CD14-positive monocyte (primary cell): ENCODE results near the gene BARHL2. TPM values are rescaled to one million over a fixed set of nuclear protein-coding genes. Genes with fewer than 3 reads are reported as not detected.

ENCODE experiments used
- DNase-seq, 3 donors: peaks; one replicate each; pipeline ENCODE4 v3.0.0-alpha.2; 2011 to 2022
- H2AFZ ChIP-seq: 2 replicates; pipeline ENCODE4 v1.6.0; 2012; ENCODE audit warnings: mild to moderate bottlenecking, low read depth, low read length, inconsistent platforms; ENCODE audit not compliant: insufficient read depth, poor library complexity, severe bottlenecking
- H3K27ac ChIP-seq, 2 donors: 1 replicate in 1 of 2; 2 replicates in 1 of 2; pipeline ENCODE4 v1.5.1; 2012 to 2013; ENCODE audit warnings: low read length in 2 of 2, control low read depth in 1 of 2, inconsistent platforms in 1 of 2, low read depth in 1 of 2, mild to moderate bottlenecking in 1 of 2
- H3K27me3 ChIP-seq, 2 donors: one replicate each; pipeline versions ENCODE4 v1.6.0 to v1.6.1; 2011 to 2013; ENCODE audit warnings: low read length in 2 of 2; ENCODE audit not compliant: control insufficient read depth in 2 of 2, insufficient read depth in 2 of 2
- H3K36me3 ChIP-seq, 2 donors: replicated peaks in 1 of 2; 1 replicate in 1 of 2; 2 replicates in 1 of 2; pipeline versions ENCODE4 v1.5.1 to v1.6.1; 2012 to 2013; ENCODE audit warnings: low read length in 2 of 2, control low read depth in 1 of 2, inconsistent platforms in 1 of 2, mild to moderate bottlenecking in 1 of 2; ENCODE audit not compliant: insufficient read depth in 2 of 2, control insufficient read depth in 1 of 2
- H3K4me1 ChIP-seq, 2 donors: 1 replicate in 1 of 2; 2 replicates in 1 of 2; pipeline versions ENCODE4 v1.5.1 to v1.6.1; 2012 to 2013; ENCODE audit warnings: low read length in 2 of 2, control low read depth in 1 of 2, inconsistent platforms in 1 of 2, mild to moderate bottlenecking in 1 of 2, moderate library complexity in 1 of 2; ENCODE audit not compliant: insufficient read depth in 2 of 2, control insufficient read depth in 1 of 2
- H3K4me2 ChIP-seq: replicated peaks from 2 replicates; pipeline ENCODE3; 2012; ENCODE audit warnings: low read length, moderate library complexity, mild to moderate bottlenecking; ENCODE audit not compliant: poor library complexity, severe bottlenecking; ENCODE audit errors: extremely low read depth
- H3K4me3 ChIP-seq, 3 experiments: fragments of 200-600 bp in 1 of 3; sonication (generic) in 1 of 3; replicated peaks in 1 of 3; 1 replicate in 2 of 3; 2 replicates in 1 of 3; pipeline ENCODE4 v1.5.1; 2011 to 2013; ENCODE audit warnings: low read length in 3 of 3, mild to moderate bottlenecking in 3 of 3, control low read depth in 2 of 3, low read depth in 2 of 3, inconsistent platforms in 1 of 3, moderate library complexity in 1 of 3
- H3K79me2 ChIP-seq: 2 replicates; pipeline ENCODE4 v1.6.0; 2012; ENCODE audit warnings: mild to moderate bottlenecking, control low read depth, inconsistent platforms, low read length, moderate library complexity; ENCODE audit not compliant: insufficient read depth
- H3K9ac ChIP-seq: 2 replicates; pipeline ENCODE4 v1.6.0; 2017; ENCODE audit warnings: low read length, mild to moderate bottlenecking; ENCODE audit not compliant: insufficient read depth, poor library complexity, severe bottlenecking
- H3K9me3 ChIP-seq, 2 donors: replicated peaks in 1 of 2; 1 replicate in 1 of 2; 2 replicates in 1 of 2; pipeline versions ENCODE4 v1.5.1 to v1.6.1; 2012 to 2013; ENCODE audit warnings: low read length in 2 of 2, control low read depth in 1 of 2; ENCODE audit not compliant: control insufficient read depth in 1 of 2, insufficient read depth in 1 of 2
- H4K20me1 ChIP-seq: 2 replicates; pipeline ENCODE4 v1.6.0; 2012; ENCODE audit warnings: mild to moderate bottlenecking, low read length, control low read depth, moderate library complexity; ENCODE audit not compliant: insufficient read depth
- H3K27ac Mint-ChIP-seq, 7 donors: one replicate each; pipeline ENCODE4 v1.8.0; 2020; ENCODE audit warnings: mild to moderate bottlenecking in 7 of 7, mixed read lengths in 7 of 7, moderate library complexity in 6 of 7, inconsistent platforms in 2 of 7
- H3K27me3 Mint-ChIP-seq, 3 donors: one replicate each; pipeline ENCODE4 v1.8.0; 2021 to 2022; ENCODE audit warnings: low read depth in 3 of 3, mild to moderate bottlenecking in 3 of 3, mixed read lengths in 3 of 3, moderate library complexity in 3 of 3, inconsistent platforms in 1 of 3
- H3K36me3 Mint-ChIP-seq, 2 donors: one replicate each; pipeline ENCODE4 v1.8.0; 2020; ENCODE audit warnings: mixed read lengths in 2 of 2, inconsistent platforms in 1 of 2, mild to moderate bottlenecking in 1 of 2
- H3K4me1 Mint-ChIP-seq: one replicate; pipeline ENCODE4 v1.8.0; 2020; ENCODE audit warnings: mild to moderate bottlenecking, mixed read lengths
- H3K4me3 Mint-ChIP-seq, 2 donors: one replicate each; pipeline ENCODE4 v1.8.0; 2020; ENCODE audit warnings: mild to moderate bottlenecking in 2 of 2, mixed read lengths in 2 of 2, moderate library complexity in 1 of 2
- H3K9me3 Mint-ChIP-seq, 7 donors: one replicate each; pipeline ENCODE4 v1.8.0; 2020 to 2022; ENCODE audit warnings: mixed read lengths in 7 of 7, mild to moderate bottlenecking in 6 of 7, moderate library complexity in 6 of 7, inconsistent platforms in 2 of 7
- CTCF ChIP-seq: fragments of 200-600 bp; IDR thresholded peaks from one replicate; pipeline ENCODE4 v1.8.0; 2022; ENCODE audit warnings: antibody characterized with exemption, mild to moderate bottlenecking
- WGBS: methylation state at CpG from one replicate; pipeline ENCODE4 v1.1.5; 2013; ENCODE audit warnings: missing lambda C conversion rate; ENCODE audit not compliant: insufficient coverage; 5-methylcytosine and 5-hydroxymethylcytosine counted together
- intact Hi-C, 2 donors: fragments of 100-400 bp; cut with micrococcal nuclease; formaldehyde crosslinking; loops; one replicate each; pipeline versions ENCODE4 v1.15.0 to v1.15.1; 2023
- polyA plus RNA-seq, 3 donors: library from polyadenylated mRNA; depleted of rRNA in 1 of 3; unstranded in 2 of 3; stranded (reverse) in 1 of 3; fragments of 300-500 nt in 2 of 3; fragments of >200 nt in 1 of 3; fragmentation: Illumina TruSeq in 2 of 3; gene quantifications; 1 replicate in 2 of 3; 2 replicates in 1 of 3; pipeline ENCODE4 v1.2.3, GENCODE V29; 2012 to 2021

The BARHL2 gene
- polyA plus RNA-seq, 3 donors: not detected

GRCh38 chr1:90714521-90714951 lies 2.6 kb downstream of the BARHL2 start:
- no peaks in the 10 kb centered on the region for H4K20me1 ChIP-seq
- Mint-ChIP-seq H3K9me3 (peaks cover 4 to 55% (median 36%) of the 10 kb centered on the region in 7 donors), H3K27ac (no peak overlapping the region), H3K4me3 (peak overlapping the region in 1 of 2 donors; percentile 72), H3K36me3 (peaks cover 5 to 16% of the 10 kb centered on the region in 2 donors), H3K4me1 (peaks cover 22% of the 10 kb centered on the region), H3K27me3 (peaks cover 93 to 97% (median 95%) of the 10 kb centered on the region in 3 donors)
- H3K36me3 ChIP-seq: no peaks in the 10 kb centered on the region
- WGBS: 4% methylated on average over 6 of the region's 14 CpGs
- intact Hi-C loops: no loop called here
- H3K79me2 ChIP-seq: no peaks in the 10 kb centered on the region
- no peak overlapping the region for H3K4me3 ChIP-seq
- no peak for TF ChIP-seq CTCF
- no peak overlapping the region for H3K27ac ChIP-seq
- DNase-seq: no peak
- no peak overlapping the region for H3K4me2 ChIP-seq
- H3K4me1 ChIP-seq: peaks cover 14 to 18% of the 10 kb centered on the region in 2 donors
- H2AFZ ChIP-seq: no peak overlapping the region
- H3K9ac ChIP-seq: no peak overlapping the region
- H3K27me3 ChIP-seq: peaks cover 87 to 97% of the 10 kb centered on the region in 2 donors
- H3K9me3 ChIP-seq: peaks cover 7 to 75% of the 10 kb centered on the region in 2 donors

- Histone ChIP-seq H3K27me3 (peaks cover 87 to 97% of the 10 kb centered on the region in 2 donors), H3K79me2 (no peaks in the 10 kb centered on the region), H3K4me3 (no peak overlapping the region), H3K4me2 (no peak overlapping the region), H3K27ac (no peak overlapping the region), H3K36me3 (no peaks in the 10 kb centered on the region), H3K4me1 (peaks cover 14 to 16% of the 10 kb centered on the region in 2 donors), H3K9me3 (peaks cover 8 to 71% of the 10 kb centered on the region in 2 donors), H2AFZ (no peak overlapping the region), H4K20me1 (no peaks in the 10 kb centered on the region), H3K9ac (no peak overlapping the region)
- TF ChIP-seq CTCF: no peak
- Mint-ChIP-seq H3K4me3 (peak overlapping the region in 1 of 2 donors; percentile 72), H3K27me3 (peaks cover 92 to 97% (median 95%) of the 10 kb centered on the region in 3 donors), H3K4me1 (peaks cover 17% of the 10 kb centered on the region), H3K9me3 (peaks cover 4 to 50% (median 32%) of the 10 kb centered on the region in 7 donors), H3K36me3 (peaks cover 0 to 15% of the 10 kb centered on the region in 2 donors), H3K27ac (peak overlapping the region in 1 of 7 donors; percentile 63)
- 6% methylated on average over 13 of the region's 15 CpGs for WGBS
- intact Hi-C loops: no loop called here
- DNase-seq: no peak
Measured at GRCh38 chr1:90713741-90714509, 3.2 kb downstream of the BARHL2 start.
